Stimulated activated CD4-positive, alpha-beta T cell treated with anti-CD3 and anti-CD28 coated beads, Interleukin-4, amount 100 ng/mL, for 1 hour (primary cell): ENCODE measurements around the gene ADD1.

Experiments used
- DNase-seq: peaks from one replicate; pipeline ENCODE4 v3.0.0-alpha.2; 2020

The ADD1 gene

DNA sequence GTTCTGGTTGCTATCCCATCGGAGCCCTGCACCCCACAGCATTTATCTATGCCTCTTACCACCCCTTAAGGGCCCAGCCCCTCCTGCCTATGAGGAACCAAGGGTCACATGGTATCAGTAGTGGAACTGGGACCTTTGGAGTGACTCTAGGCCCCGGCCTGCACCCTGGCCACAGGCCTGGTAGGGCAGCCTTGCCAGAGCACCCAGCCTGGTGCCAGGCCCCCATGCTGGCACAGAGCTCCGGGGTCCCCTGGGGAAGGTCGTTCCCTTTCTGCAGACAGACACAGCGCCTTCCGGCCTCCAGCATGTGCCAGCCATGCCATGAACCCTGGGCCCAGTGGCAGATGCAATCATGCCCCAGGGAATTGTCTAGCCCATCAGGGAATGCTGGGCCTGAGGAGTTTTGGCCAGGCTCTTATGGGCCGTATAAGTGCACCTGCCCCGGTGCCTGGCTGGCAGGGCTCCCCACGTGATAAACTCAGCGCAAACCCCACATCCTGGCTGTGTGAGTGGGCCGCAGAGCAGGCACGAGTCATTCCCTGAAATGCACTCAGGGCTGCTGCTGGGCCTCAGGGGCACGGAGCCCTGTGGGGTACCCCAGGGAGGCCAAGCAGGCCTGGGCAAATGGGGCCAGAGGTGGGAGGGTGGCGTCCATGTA lies 19.8 kb upstream of the ADD1 start:
- no peak for DNase-seq

DNA sequence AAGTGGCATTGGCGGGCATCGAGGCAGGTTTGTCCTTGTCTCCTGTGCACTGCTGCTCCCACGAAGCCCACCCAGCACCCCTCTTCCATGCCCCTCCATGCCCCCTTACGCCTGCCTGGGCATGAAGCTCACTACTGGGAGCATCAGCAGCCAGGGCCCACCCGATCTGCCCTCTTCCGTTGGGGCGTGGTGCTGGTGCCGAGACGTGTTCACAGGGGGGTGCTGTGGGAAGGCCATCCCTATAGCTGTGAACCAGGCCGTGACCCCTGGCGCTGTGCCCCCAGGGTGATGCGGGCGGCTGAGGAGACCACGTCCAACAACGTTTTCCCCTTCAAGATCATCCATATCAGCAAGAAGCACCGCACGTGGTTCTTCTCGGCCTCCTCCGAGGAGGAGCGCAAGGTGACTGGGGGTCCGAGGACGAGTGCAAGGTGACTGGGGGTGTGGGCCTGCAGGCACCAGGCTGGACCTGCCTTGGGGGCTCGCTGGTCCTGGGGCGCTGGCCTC lies 19.3 kb upstream of the ADD1 start:
- no peak for DNase-seq

GRCh38 chr4:2824836-2825381 lies 18.7 kb upstream of the ADD1 start:
- DNase-seq = no peak

GRCh38 chr4:2825740-2826139 lies 17.9 kb upstream of the ADD1 start:
- no peak for DNase-seq

- DNase-seq = no peak
Observed at GRCh38 chr4:2827071-2827873, 16.4 kb upstream of the ADD1 start.

GRCh38 chr4:2827874-2828751 lies 15.5 kb upstream of the ADD1 start:
- DNase-seq = no peak

GRCh38 chr4:2828758-2829181 lies 14.9 kb upstream of the ADD1 start:
- DNase-seq = no peak

DNA sequence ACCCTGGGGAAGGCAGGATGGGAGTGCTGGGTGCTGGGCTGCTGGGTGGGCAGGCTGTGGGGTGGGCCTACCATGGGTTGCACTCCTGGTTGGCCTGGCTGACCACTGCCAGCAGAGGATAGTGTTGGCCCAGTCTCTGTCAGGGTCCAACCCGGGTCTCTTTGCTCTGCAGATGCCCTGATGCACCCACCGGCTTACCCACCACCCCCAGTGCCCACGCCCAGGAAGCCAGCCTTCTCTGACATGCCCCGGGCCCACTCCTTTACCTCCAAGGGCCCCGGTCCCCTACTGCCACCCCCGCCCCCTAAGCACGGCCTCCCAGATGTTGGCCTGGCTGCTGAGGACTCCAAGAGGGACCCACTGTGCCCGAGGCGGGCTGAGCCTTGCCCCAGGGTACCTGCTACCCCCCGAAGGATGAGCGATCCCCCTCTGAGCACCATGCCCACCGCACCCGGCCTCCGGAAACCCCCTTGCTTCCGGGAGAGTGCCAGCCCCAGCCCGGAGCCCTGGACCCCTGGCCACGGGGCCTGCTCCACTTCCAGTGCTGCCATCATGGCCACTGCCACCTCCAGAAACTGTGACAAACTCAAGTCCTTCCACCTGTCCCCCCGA lies 14.2 kb upstream of the ADD1 start:
- no peak for DNase-seq

DNA sequence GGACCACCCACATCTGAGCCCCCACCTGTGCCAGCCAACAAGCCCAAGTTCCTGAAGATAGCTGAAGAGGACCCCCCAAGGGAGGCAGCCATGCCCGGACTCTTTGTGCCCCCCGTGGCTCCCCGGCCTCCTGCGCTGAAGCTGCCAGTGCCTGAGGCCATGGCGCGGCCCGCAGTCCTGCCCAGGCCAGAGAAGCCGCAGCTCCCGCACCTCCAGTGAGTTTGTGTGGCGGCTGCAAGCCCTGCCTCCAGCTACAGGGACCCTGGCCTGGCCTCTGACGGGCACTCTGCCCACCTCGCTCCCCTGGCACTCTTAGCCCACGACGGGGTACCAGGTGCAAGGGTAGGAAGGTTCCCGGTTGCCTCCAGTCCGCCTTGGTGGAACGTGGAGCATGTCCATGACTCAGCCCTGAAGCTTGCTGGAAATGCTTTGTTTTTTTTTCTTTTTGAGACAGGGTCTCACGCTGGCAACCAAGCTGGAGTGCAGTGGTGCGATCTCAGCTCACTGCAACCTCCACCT lies 13.7 kb upstream of the ADD1 start:
- no peak for DNase-seq

DNA sequence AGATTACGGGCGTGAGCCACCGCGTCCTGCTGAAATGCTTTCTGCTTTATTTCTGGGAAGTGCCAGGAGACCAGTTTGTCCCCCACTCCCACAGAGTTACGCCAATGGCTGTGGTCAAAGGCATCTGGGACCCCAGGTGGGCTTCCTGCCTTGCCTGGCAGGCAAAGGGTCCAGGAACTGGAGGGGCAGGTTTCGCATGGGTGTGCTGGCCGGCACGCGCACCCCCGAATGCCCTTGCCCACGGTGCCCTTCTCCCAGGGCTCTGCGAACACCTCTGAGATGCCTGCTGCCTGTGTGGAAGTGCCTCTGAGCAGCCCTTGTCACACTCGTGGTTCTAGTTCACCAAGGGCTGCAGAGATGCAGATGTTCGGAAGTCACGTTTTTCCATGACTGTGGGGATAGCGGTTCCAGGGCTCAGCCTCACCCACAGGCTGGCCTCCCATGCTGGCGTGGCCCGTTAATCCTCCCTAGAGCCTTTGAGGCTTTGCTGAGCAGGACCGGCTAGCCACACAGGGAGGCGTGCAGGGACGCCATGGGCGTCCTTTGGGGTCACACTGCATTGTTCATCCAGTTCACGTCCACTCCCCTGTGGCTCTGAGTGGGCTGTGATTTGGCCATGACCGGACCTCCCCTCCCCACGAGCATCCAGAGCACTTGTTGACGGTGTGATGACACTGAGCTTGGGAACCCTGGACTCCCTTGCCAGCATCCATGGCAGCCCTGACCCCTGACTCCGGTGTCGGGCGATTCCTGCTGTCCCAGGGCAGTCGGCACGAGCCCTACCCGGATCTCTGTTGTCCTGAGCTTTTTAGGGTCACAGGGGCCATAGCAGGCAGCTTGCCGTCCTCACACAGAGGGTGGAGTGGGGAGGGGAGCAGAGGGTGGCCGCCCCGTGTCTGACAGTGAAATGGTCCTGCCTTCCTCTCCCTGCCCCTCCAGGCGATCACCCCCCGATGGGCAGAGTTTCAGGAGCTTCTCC lies 12.7 kb upstream of the ADD1 start:
- DNase-seq = no peak

- no peak for DNase-seq
Observed at GRCh38 chr4:2831611-2832308, 11.9 kb upstream of the ADD1 start.

DNA sequence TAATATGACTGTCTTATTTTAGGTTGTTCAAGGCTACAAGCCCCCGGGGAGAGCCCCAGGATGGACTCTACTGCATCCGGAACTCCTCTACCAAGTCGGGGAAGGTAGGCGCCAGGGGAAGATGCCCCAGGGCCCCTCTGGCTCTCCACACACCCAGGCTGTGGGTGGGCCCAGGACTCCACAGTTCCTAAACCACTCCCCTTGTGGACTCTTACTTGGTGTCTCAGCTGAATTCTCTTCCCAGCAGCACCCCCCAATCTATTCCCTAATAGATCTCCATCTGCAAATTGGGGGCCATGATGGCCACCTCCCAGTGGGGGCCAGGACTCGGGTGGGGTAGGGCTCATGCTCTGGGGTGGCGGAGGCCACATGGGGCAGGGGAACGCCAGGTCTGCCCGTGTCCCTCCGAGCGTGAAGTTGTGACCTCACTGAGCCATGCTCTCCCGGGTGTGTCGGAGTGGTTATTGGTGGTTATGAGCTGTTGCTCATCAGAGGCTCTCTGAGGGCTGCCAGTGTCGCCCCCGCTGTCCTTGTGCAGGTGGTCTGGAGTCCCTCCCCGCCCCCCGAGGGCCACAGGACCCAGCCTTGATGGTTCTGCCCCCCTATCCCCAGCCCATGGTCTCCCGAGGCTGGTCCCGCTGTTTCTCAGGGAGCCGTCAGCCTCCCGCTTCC lies 11.2 kb upstream of the ADD1 start:
- DNase-seq = no peak

- DNase-seq = no peak
Observed at GRCh38 chr4:2832981-2833670, 10.5 kb upstream of the ADD1 start.

DNA sequence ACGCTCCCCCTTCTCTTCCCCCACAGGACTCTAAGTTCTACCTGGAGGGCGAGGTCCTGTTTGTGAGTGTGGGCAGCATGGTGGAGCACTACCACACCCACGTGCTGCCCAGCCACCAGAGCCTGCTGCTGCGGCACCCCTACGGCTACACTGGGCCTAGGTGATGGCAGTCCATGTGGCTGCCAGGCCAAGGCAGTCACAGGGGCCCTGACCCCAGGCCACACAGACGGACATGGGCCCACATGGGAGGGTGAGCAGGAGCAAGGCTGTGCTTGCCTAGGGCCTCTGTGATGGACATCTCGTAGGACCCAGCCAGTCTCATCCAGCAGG lies 10.0 kb upstream of the ADD1 start:
- DNase-seq = no peak

GRCh38 chr4:2834001-2834921 lies 9.4 kb upstream of the ADD1 start:
- DNase-seq = no peak

- no peak for DNase-seq
Observed at GRCh38 chr4:2835978-2836377, 7.7 kb upstream of the ADD1 start.

GRCh38 chr4:2836391-2836859 lies 7.2 kb upstream of the ADD1 start:
- DNase-seq = no peak
